WTC11 (cell line): Measurements from ENCODE around the gene MACROD2. TPM values are rescaled to one million over a fixed set of nuclear protein-coding genes. Genes with fewer than 3 reads are reported as not detected.

ENCODE experiments used
- ATAC-seq: fragments of 200-7000 bp; cut with Tn5 transposase; 2 replicates; pipeline ENCODE4 v1.10.0; 2021; ENCODE audit warnings: mild to moderate bottlenecking, moderate library complexity
- CTCF ChIA-PET: fragments of 300-600 bp; sonication (Branson Sonifier 250); formaldehyde crosslinking; loops from one replicate; lab custom pipeline; 2021; ENCODE audit warnings: antibody characterized with exemption; lab: Charles Lee
- POLR2A ChIA-PET: fragments of 350-600 bp; sonication (Branson Sonifier 250); formaldehyde crosslinking; loops from one replicate; lab custom pipeline; 2021; ENCODE audit warnings: antibody characterized with exemption; lab: Charles Lee
- DNase-seq: peaks from one replicate; pipeline ENCODE4 v3.0.0; 2021; ENCODE audit warnings: low spot score
- H3K27ac Mint-ChIP-seq: 2 replicates; pipeline ENCODE4 v1.8.0; 2021; ENCODE audit warnings: mixed read lengths
- H3K27me3 Mint-ChIP-seq: 2 replicates; pipeline ENCODE4 v1.8.0; 2021; ENCODE audit warnings: low read depth, mild to moderate bottlenecking, moderate library complexity, mixed read lengths
- H3K36me3 Mint-ChIP-seq: 2 replicates; pipeline ENCODE4 v1.8.0; 2021; ENCODE audit warnings: mixed read lengths
- H3K4me1 Mint-ChIP-seq: 2 replicates; pipeline ENCODE4 v1.8.0; 2022; ENCODE audit warnings: mixed read lengths
- H3K4me3 Mint-ChIP-seq: 2 replicates; pipeline ENCODE4 v1.8.0; 2021; ENCODE audit warnings: mild to moderate bottlenecking, moderate library complexity, mixed read lengths
- H3K9me3 Mint-ChIP-seq: 2 replicates; pipeline ENCODE4 v1.8.0; 2021; ENCODE audit warnings: mixed read lengths
- ARID4B ChIP-seq: sonication (generic); formaldehyde crosslinking; IDR thresholded peaks from 2 replicates; pipeline ENCODE4 v1.8.0; 2023; ENCODE audit warnings: missing genetic modification reagents, mild to moderate bottlenecking, borderline replicate concordance
- ATF2 ChIP-seq: sonication (generic); formaldehyde crosslinking; IDR thresholded peaks from 2 replicates; pipeline ENCODE4 v1.8.1; 2022; ENCODE audit warnings: low read depth, missing genetic modification reagents, borderline replicate concordance
- ATF6 ChIP-seq: sonication (generic); formaldehyde crosslinking; IDR thresholded peaks from 2 replicates; pipeline ENCODE4 v1.8.1; 2023; ENCODE audit warnings: mild to moderate bottlenecking, missing genetic modification reagents
- CDX4 ChIP-seq: fragments of 250-450 bp; sonication (Bioruptor Pico); IDR thresholded peaks from 2 replicates; pipeline ENCODE4 v1.9.0; 2021; ENCODE audit warnings: moderate library complexity, mild to moderate bottlenecking, inconsistent platforms, borderline replicate concordance
- CTCF ChIP-seq: fragments of 200-600 bp; IDR thresholded peaks from 2 replicates; pipeline ENCODE4 v1.8.0; 2022; ENCODE audit warnings: antibody characterized with exemption
- FOXK1 ChIP-seq: sonication (generic); formaldehyde crosslinking; IDR thresholded peaks from 2 replicates; pipeline ENCODE4 v1.8.0; 2022; ENCODE audit warnings: mild to moderate bottlenecking, moderate library complexity, missing genetic modification reagents
- FOXP1 ChIP-seq: sonication (generic); formaldehyde crosslinking; IDR thresholded peaks from 2 replicates; pipeline ENCODE4 v1.8.0; 2022; ENCODE audit warnings: missing genetic modification reagents, mild to moderate bottlenecking, moderate library complexity, borderline replicate concordance
- GRHL2 ChIP-seq: fragments of 250-450 bp; sonication (Bioruptor Pico); IDR thresholded peaks from 2 replicates; pipeline ENCODE4 v1.8.0; 2022; ENCODE audit warnings: mild to moderate bottlenecking, moderate library complexity; ENCODE audit not compliant: insufficient replicate concordance, severe bottlenecking
- NFYB ChIP-seq: sonication (generic); formaldehyde crosslinking; conservative IDR thresholded peaks from 2 replicates; pipeline ENCODE4 v1.8.0; 2022; ENCODE audit warnings: low read depth, missing genetic modification reagents
- OVOL2 ChIP-seq: fragments of 250-450 bp; sonication (Bioruptor Pico); IDR thresholded peaks from 2 replicates; pipeline ENCODE4 v1.9.0; 2021; ENCODE audit warnings: mild to moderate bottlenecking, borderline replicate concordance
- ZNF232 ChIP-seq: sonication (generic); formaldehyde crosslinking; IDR thresholded peaks from 2 replicates; pipeline ENCODE4 v1.8.0; 2022; ENCODE audit warnings: mild to moderate bottlenecking, missing genetic modification reagents
- ZNF416 ChIP-seq: fragments of 250-450 bp; sonication (Bioruptor Pico); IDR thresholded peaks from 2 replicates; pipeline ENCODE4 v1.9.0; 2021; ENCODE audit warnings: mild to moderate bottlenecking, inconsistent platforms
- ZNF671 ChIP-seq: fragments of 250-450 bp; sonication (Bioruptor Pico); IDR thresholded peaks from 2 replicates; pipeline ENCODE4 v1.8.0; 2021; ENCODE audit warnings: mild to moderate bottlenecking
- total RNA-seq: library from RNA; stranded (reverse); gene quantifications from 3 replicates; pipeline ENCODE4 v1.2.3, GENCODE V29; 2021

MACROD2 gene
- total RNA-seq, 1 experiment from 2014 or later: 4.1 TPM

GRCh38 chr20:15232243-15232642, 1236.9 kb downstream of the MACROD2 start (continued):
- TF ChIP-seq ATF2 (CRISPR knock-in tag): no peak

GRCh38 chr20:15235471-15236198, 1240.3 kb downstream of the MACROD2 start:
- no peak for ATAC-seq
- Mint-ChIP-seq H3K27ac (no peak overlapping the region), H3K27me3 (no peaks in the 10 kb centered on the region), H3K4me1 (peaks cover 2% of the 10 kb centered on the region; the same call in 1 of the 2 replicates), H3K4me3 (no peak overlapping the region), H3K9me3 (no peaks in the 10 kb centered on the region), H3K36me3 (no peaks in the 10 kb centered on the region)
- POLR2A ChIA-PET: no interaction called here
- TF ChIP-seq NFYB (no peak), ZNF671 (CRISPR knock-in tag) (no peak), FOXP1 (no peak), ATF6 (CRISPR knock-in tag) (no peak), GRHL2 (CRISPR knock-in tag) (no peak)
- CTCF ChIA-PET: no interaction called here
- DNase-seq: no peak

GRCh38 chr20:15236812-15237211, 1241.5 kb downstream of the MACROD2 start:
- no peak for TF ChIP-seq CDX4
- TF ChIP-seq CTCF: peak; percentile 54
- no peak for TF ChIP-seq ZNF416 (CRISPR knock-in tag)
- no peak for TF ChIP-seq ZNF232 (CRISPR knock-in tag)
- no peak for TF ChIP-seq ARID4B
- no peak for TF ChIP-seq OVOL2 (CRISPR knock-in tag)
- 0 out of 2 replicates have a peak, but pooled peaks have one; percentile 35 for TF ChIP-seq FOXK1 (CRISPR knock-in tag)
- ChIA-PET POLR2A (no interaction called here), CTCF (interaction anchor here (0.8 to 1.5 kb wide), 3 partner anchors 206 to 899 kb away, joined by 3 to 4 read pairs (median 4); partner anchors contain the start of gene FLRT3)
- H3K27ac Mint-ChIP-seq: no peak overlapping the region
- no peak overlapping the region for H3K4me3 Mint-ChIP-seq
- DNase-seq: peak; percentile 60
- no peaks in the 10 kb centered on the region for H3K27me3 Mint-ChIP-seq
- ATAC-seq: peak; percentile 97
- H3K36me3 Mint-ChIP-seq: no peaks in the 10 kb centered on the region
- H3K4me1 Mint-ChIP-seq: peaks cover 2% of the 10 kb centered on the region; the same call in 1 of the 2 replicates
- no peaks in the 10 kb centered on the region for H3K9me3 Mint-ChIP-seq
